Measurements from ENCODE around the gene DNAH14. TPM values are rescaled to one million over a fixed set of nuclear protein-coding genes. Genes with fewer than 3 reads are reported as not detected.

DNAH14 gene
- total and polyA plus RNA-seq, 2 of the 4 experiments (the other 2 are of a cell fraction): 2.7 to 3.6 TPM

GRCh38 chr1:224901087-224901810, 28.2 kb upstream of the DNAH14 start:
- CTCF ChIA-PET: interaction anchor here (1.7 kb wide), 1 partner anchor 22 kb away, joined by 3 read pairs; no protein-coding TSS in a partner anchor
- dilution Hi-C loops (cut with HindIII; ENCODE audit: low sequenced_read_pairs, unreplicated experiment): no loop called here
- no peak overlapping the region for H3K27ac ChIP-seq (ENCODE audit: insufficient read depth, low read length)
- no peak for TF ChIP-seq MAZ (IDR thresholded peaks at IDR 0.05; ENCODE audit: borderline replicate concordance, low read depth, low read length)
- TF ChIP-seq CHD1 (IDR thresholded peaks at IDR 0.05; ENCODE audit: low read depth, low read length): no peak
- no peak for TF ChIP-seq POLR2A (IDR thresholded peaks at IDR 0.05; ENCODE audit: low read depth, low read length)
- no peak for TF ChIP-seq MAFK (IDR thresholded peaks at IDR 0.05; ENCODE audit: low read depth, low read length)
- no peak for TF ChIP-seq BHLHE40 (IDR thresholded peaks at IDR 0.05; ENCODE audit: low read depth, low read length)
- TF ChIP-seq, protein P1, sequence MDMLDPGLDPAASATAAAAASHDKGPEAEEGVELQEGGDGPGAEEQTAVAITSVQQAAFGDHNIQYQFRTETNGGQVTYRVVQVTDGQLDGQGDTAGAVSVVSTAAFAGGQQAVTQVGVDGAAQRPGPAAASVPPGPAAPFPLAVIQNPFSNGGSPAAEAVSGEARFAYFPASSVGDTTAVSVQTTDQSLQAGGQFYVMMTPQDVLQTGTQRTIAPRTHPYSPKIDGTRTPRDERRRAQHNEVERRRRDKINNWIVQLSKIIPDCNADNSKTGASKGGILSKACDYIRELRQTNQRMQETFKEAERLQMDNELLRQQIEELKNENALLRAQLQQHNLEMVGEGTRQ (IDR thresholded peaks at IDR 0.05; ENCODE audit: low read depth, low read length): no peak
- no peak for TF ChIP-seq RCOR1 (IDR thresholded peaks at IDR 0.05; ENCODE audit: insufficient replicate concordance, low read length)
- TF ChIP-seq CEBPB (IDR thresholded peaks at IDR 0.05; ENCODE audit: low read depth, low read length): no peak
- TF ChIP-seq NFE2L2 (IDR thresholded peaks at IDR 0.05; ENCODE audit: low read depth, low read length): no peak
- no peak for TF ChIP-seq FOS (IDR thresholded peaks at IDR 0.05; ENCODE audit: low read depth, low read length)
- no peak for TF ChIP-seq RFX5 (IDR thresholded peaks at IDR 0.05; ENCODE audit: low read depth, low read length)
- no peak for ATAC-seq (ENCODE audit: low read depth)
- H4K20me1 ChIP-seq (ENCODE audit: insufficient read depth, low read length): no peaks in the 10 kb centered on the region
- no peak overlapping the region for H2AK9ac ChIP-seq (replicated peaks; ENCODE audit: low read depth, low read length, poor library complexity)
- no peak overlapping the region for H2AK5ac ChIP-seq (ENCODE audit: low read depth, low read length)
- no peak overlapping the region for H3K4me2 ChIP-seq (ENCODE audit: low read depth, low read length)
- H2BK120ac ChIP-seq (ENCODE audit: low read depth, low read length): no peak overlapping the region
- no peaks in the 10 kb centered on the region for H3K36me3 ChIP-seq (ENCODE audit: control insufficient read depth, insufficient read depth, low read length)
- no peak overlapping the region for H3K14ac ChIP-seq (replicated peaks; ENCODE audit: low read depth, low read length)
- H2AFZ ChIP-seq (replicated peaks; ENCODE audit: low read length, poor library complexity): no peak overlapping the region
- H4K5ac ChIP-seq (ENCODE audit: low read depth, low read length): no peak overlapping the region
- no peak overlapping the region for H3K56ac ChIP-seq (ENCODE audit: extremely low read depth, insufficient read depth, low read length)
- H3K18ac ChIP-seq (ENCODE audit: low read depth, low read length): no peak overlapping the region
- no peaks in the 10 kb centered on the region for H3K4me1 ChIP-seq (ENCODE audit: control insufficient read depth, insufficient read depth, low read length)
- no peak for DNase-seq
- intact Hi-C loops (cut with micrococcal nuclease): no loop called here
- no TSS peak for BruUV-seq (replicated peaks)
- no peaks in the 10 kb centered on the region for H3K9me3 ChIP-seq (ENCODE audit: control insufficient read depth, insufficient read depth, low read length)
- H2BK20ac ChIP-seq (ENCODE audit: low read depth, low read length): no peak overlapping the region
- no peak overlapping the region for H3K4me3 ChIP-seq (ENCODE audit: insufficient read depth, low read depth, low read length)
- POLR2A ChIA-PET (ENCODE audit: unreplicated experiment): no interaction called here
- in situ Hi-C loops (cut with MboI; ENCODE audit: low sequenced_read_pairs): no loop called here
- WGBS, 2 experiments (ENCODE audit: extremely low coverage in 2 of 2, insufficient read length in 1 of 2): no CpG with 5 or more reads among the region's 5 CpGs
- no peaks in the 10 kb centered on the region for H3K79me1 ChIP-seq (ENCODE audit: low read depth in 1 of 2, low read length in 2 of 2)
- no peak overlapping the region for H3K4ac ChIP-seq (ENCODE audit: low read depth, low read length)
- no peak overlapping the region for H4K8ac ChIP-seq (ENCODE audit: low read depth in 2 of 2, low read length in 2 of 2)
- H4K91ac ChIP-seq (ENCODE audit: insufficient read depth, low read depth, low read length): no peak overlapping the region
- no peak overlapping the region for H2BK5ac ChIP-seq (ENCODE audit: low read depth, low read length, poor library complexity, severe bottlenecking)
- no peaks in the 10 kb centered on the region for H3K9me1 ChIP-seq (ENCODE audit: insufficient read depth, low read length)
- H3K9ac ChIP-seq (ENCODE audit: low read depth, low read length): no peak overlapping the region
- H3K27me3 ChIP-seq (ENCODE audit: control insufficient read depth, insufficient read depth, low read length): peaks cover 3% of the 10 kb centered on the region
- no peak overlapping the region for H2BK15ac ChIP-seq (ENCODE audit: low read depth, low read length)
- H3K23ac ChIP-seq (ENCODE audit: low read depth, low read length): no peak overlapping the region

Data from IMR-90 (cell line).